GM21381 (cell line): ENCODE results near the gene MYL12B.
A peak's percentile ranks its signal among the peaks of the same experiment; 100 is the strongest.
"Not testable (repeated sequence)": the region's sequence is repeated elsewhere in the genome, so short reads cannot be mapped to it uniquely, and the experiment has no call there.

ENCODE experiments used
- ATAC-seq: cut with Tn5 transposase; IDR thresholded peaks from one replicate; pipeline ENCODE4 v1.9.1; 2021; ENCODE audit warnings: mild to moderate bottlenecking, moderate library complexity; ENCODE audit not compliant: unreplicated experiment

MYL12B gene

DNA sequence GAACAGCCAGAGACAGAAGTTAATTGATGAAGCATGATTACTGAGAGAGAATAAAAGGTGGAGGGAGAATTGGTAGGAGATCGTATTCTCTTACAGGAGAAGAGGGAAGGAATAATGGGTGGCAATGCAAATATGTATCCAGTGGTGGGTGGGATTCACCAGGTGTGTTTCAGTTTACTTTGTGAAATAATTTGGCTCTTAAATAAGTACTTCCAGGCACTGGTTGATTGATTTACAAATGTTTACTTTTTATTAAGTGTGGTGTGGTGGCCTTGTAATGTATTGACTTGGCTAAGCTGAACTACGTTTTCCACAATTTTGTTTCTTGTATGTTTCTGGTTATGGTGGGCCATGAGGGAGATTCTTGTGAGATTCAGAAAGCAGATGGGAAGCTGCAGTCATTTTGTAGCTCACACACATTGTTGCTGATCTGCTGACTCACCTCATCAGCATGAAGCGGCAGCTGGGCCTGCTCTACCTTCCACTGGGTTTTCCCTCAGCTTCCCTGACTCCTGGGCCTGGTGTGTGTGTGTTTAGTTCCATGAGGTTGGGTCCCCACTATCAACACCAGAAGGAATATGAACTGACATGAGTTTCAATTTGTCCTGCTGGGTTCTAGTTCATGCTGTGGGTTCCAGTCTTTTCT, 32.6 kb downstream of the MYL12B start:
- no peak for ATAC-seq

DNA sequence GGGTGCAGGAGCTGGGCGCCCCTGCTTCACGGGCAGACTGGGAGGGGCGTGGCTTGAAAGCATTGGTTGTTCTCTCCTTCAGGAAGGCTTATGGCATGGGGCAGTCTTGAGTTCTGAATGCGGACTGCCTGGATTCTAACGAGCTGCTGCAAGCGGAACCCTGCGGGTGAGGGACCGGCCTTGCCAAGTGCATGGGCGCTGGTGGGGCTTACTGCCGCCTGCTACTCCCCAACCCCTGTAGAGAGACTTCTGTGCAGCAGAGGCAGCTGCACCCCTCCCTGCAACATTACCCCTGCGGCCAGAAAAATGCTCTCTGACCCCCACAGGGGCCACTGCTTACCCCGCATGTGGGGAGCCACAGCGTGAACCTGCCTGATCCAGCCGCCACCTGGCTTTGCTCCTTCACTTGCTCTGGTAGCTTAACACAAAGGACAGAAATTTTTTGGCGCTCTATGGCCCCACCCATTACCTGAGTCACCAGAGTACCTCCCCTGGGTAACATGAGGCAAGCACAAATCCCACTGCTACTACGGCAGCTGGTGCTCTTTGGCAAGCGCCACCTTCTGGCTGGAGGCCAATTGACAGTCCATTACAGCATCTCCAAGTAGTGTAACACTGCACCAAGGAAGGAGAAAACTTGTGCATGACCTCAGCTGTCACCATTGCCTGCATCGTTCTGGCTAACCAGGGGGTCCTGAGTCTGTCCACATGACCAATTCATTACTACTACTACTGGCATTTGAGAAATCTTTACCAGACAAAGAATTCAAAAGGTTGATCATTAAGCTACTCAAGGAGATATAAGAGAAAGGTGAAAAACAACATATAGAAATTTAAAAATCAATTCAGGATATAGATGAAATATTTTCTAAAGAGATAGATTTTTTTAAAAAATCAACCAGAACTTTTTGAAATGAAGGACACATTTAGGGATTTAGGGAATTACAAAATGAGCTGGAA, 35.4 kb downstream of the MYL12B start:
- ATAC-seq: peak; percentile 99

DNA sequence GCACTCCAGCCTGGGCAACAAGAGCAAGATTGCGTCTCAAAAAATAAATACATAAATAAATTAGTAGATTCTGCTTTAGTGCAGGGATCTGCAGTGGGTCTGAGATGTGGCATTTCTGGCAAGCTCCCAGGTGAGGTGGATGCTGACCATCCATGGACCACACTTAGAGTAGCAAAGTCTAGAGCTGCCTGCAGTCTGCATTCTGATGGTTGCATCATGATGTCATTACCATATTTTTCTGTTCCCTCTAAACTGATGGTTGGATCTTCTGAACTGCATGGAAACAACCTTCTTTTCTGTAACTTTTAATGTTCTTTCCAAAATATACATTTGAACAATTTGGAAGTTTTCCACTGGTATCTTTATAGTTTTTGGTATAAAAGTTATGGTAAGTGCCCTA, 42.9 kb downstream of the MYL12B start:
- ATAC-seq: no peak

DNA sequence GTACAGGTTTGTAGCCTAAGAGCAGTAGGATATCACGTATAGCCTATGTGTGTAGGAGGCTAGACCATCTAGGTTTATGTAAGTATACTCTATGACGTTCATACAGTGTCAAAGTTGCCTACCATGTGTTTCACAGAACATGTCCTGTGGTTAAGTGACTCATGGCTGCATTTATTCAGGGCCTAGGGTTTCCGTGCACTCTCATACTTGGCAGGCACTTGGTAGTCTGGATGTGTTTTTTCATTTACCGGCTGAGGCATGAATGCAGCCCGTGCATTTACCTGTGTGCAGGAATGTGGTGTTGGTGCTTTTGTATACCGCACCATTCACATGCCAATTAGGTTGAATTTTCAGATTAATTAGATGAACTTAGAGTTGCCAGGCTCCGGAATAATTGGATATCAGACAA, 43.4 kb downstream of the MYL12B start:
- ATAC-seq: no peak

DNA sequence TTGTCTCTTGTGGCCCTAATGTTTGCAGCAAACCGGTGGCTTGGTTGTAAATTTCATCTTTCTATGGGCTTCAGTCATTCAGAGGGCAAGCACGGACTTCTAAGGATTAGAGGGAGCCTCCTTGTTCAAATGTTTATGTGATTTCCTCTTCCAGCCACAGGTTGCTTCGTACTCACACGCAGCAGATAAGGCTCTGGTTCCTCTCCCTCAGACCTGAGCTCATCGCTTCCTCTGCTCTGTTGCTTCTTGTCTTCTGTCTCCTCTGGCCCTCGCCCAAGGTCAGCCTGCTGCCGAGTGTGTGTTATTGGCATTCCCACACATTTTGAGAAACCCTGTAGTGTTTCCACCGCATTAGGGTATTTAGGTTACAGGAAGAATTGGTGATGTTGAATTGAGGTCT, 44.0 kb downstream of the MYL12B start:
- no peak for ATAC-seq

DNA sequence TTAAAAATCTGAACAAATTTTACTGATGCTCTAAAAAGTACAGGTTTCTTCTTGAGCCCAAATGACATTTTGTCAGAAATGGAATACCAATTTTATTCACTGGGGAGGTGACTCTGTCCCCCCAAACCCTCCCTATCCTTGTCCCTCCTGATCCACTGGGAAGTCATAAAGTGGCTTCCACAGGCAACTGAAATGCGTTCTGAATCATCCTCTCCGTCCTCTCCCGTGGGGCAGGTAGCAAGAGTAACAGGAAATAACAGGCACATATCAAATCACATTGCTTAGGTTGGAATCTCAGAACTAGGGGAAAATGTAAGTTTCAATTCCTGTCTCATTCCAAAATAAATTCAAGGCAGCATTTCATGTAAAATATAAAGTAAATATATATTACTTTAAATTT, 44.5 kb downstream of the MYL12B start:
- no peak for ATAC-seq

DNA sequence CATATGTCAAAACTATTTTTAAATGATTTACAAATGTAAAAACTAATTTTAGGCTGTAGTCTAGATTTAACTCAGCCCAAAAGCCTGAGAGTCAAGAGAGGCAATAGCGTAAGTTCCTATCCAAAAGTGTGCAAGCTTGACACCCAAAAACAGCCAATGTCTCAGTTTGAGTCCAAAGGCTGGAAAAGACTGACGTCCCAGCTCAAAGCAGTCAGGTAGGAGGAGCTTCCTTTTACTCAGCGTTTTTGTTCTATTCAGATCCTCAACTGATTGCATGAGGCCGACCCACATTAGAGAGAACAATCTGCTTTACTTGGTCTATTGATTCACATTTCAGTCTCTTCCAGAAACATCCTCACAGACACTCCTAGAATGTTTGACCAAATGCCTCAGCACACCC, 51.8 kb downstream of the MYL12B start:
- ATAC-seq: no peak

DNA sequence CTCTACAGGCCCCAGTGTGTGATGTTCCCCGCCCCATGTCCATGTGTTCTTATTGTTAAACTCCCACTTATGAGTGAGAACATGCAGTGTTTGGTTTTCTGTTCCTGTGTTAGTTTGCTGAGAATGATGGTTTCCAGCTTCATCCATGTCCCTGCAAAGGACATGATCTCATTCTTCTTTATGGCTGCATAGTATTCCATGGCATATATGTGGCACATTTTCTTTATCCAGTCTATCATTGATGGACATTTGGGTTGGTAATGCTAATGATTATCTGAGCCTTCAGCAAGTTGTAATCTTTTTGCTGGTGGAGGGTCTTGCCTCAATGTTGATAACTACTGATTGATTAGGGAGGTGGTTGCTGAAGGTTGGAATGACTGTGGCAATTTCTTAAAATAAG, 53.4 kb downstream of the MYL12B start:
- not testable (repeated sequence) for ATAC-seq

DNA sequence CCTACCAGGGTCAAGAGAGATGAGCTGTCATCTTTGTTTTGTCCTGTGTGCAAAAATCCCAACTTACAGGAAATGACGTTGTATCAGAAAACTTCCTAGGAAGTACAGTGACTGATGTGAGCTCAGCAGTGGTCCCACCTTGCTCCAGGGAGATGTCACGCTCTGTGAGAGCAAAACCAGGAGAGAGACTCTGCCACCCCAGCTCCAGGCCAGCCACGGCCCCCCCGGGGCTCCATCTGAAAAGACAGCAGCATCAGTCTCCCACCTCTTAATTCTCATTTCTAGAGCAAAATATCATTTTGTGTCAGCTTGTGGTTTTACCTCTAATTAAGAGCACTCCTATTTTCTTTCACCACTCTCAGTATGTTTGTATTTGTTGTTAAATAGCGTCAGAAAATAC, 57.5 kb downstream of the MYL12B start:
- no peak for ATAC-seq

DNA sequence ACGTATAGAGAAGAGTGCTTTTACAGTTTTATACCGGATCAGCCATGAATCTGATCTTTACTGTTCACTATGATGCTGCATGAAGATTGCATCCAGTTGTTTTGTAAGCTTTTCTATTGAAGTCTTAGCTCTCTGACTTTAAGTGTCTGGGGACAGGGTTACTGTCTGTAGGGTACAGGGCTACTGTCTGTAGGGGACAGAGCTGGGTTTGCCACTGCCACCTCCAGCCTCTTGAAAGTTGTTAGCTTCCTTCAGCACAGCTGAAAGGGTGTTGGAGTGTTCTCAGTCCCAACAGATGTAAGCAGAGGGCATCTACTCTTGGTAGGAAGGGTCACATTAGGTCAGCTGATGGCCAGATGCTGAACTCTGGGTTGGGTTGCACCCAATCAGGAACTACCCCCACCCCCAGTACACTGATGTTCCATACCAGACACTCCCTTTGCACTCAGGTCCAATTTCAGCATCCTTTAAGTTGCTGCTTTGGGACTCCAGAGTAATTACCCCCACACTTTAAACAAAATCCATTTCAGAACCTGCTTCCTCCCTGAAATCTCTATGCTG, 58.0 kb downstream of the MYL12B start:
- ATAC-seq: no peak

DNA sequence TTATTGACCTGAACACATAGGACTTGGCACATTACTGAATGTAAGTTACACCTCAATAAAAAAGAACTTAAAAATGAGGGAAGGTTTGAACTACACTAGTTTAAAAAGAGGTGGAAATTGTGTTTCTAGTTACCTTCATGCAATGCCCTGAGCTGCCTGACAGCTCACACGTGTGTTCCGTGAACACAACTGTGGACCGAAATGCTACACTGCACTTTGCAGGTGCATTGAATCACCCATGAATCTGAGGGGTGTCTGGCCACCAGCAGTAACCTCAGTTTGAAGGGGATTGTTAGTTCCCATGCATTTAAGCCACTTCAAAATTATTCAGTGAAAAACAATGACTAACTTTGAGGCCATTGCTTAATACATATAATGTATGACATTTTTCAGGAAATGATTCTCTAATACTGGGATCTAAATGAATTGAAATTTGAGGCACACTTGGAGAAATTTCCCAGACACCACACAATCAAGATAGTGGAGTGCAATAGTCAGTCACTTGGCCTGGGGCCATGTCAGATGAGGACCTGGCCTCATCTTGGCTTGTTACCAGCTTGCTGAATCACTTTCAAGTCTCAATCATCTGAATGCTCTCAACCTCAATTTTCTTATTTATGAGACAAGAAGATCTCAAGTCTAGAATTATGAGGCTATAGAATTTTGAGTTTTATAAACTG, 59.3 kb downstream of the MYL12B start:
- no peak for ATAC-seq

DNA sequence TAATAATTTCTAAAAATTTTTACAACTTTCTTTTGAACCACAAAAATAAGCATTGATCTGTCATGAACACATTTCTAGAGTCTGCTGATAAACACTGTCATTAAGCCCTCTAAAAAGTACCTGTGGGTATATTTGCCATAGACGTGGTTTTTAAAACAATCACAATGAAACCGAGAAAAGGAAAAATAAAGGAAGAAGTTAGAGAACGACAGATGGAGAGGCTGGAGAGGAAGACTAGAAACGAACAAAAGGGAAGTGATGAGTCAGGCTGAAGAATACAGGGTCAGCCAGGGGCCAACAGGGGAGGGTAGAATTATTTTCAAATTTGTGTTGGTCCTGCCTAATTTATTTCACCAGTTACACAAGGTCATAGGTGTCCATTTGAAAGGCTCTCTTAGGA, 62.0 kb downstream of the MYL12B start:
- ATAC-seq: no peak
